ENCODE measurements around the gene ARAF. TPM values are rescaled to one million over a fixed set of nuclear protein-coding genes. Genes with fewer than 3 reads are reported as not detected.
"Not testable (repeated sequence)": the region's sequence is repeated elsewhere in the genome, so short reads cannot be mapped to it uniquely, and the experiment has no call there.

ARAF gene
- polyA plus RNA-seq, 1 donor from 2014 or later = 25.0 TPM

DNA sequence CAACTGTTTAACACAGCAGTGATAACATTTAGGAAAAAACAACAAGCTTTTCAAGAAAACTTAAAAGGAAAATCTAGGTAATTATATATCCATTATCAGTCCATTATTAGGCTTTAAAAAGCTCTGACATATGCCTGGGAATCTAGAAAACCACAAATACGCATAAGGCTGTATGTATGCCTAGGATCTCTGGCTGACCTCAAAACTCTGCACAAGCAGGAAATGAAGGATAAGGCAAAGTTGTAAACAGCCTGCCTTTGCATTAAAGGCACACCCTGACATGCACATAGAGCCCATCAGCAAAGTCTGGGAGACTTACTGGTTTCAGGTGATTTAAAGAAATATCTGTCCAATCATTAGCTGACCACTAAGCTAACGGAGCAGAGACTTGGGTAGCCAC is 35.3 kb downstream of the ARAF start:
- no peak for TF ChIP-seq RAD21 (conservative IDR thresholded peaks at IDR 0.05)
- no peak for TF ChIP-seq MXI1 (conservative IDR thresholded peaks at IDR 0.05; ENCODE audit: poor library complexity, severe bottlenecking)
- no peak for TF ChIP-seq EZH2 (IDR thresholded peaks at IDR 0.05; ENCODE audit: borderline replicate concordance, insufficient read depth, low read length, poor library complexity, severe bottlenecking)
- no peak for TF ChIP-seq SMC3 (conservative IDR thresholded peaks at IDR 0.05; ENCODE audit: poor library complexity)
- TF ChIP-seq, protein P1, sequence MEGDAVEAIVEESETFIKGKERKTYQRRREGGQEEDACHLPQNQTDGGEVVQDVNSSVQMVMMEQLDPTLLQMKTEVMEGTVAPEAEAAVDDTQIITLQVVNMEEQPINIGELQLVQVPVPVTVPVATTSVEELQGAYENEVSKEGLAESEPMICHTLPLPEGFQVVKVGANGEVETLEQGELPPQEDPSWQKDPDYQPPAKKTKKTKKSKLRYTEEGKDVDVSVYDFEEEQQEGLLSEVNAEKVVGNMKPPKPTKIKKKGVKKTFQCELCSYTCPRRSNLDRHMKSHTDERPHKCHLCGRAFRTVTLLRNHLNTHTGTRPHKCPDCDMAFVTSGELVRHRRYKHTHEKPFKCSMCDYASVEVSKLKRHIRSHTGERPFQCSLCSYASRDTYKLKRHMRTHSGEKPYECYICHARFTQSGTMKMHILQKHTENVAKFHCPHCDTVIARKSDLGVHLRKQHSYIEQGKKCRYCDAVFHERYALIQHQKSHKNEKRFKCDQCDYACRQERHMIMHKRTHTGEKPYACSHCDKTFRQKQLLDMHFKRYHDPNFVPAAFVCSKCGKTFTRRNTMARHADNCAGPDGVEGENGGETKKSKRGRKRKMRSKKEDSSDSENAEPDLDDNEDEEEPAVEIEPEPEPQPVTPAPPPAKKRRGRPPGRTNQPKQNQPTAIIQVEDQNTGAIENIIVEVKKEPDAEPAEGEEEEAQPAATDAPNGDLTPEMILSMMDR (IDR thresholded peaks at IDR 0.05; ENCODE audit: poor library complexity, severe bottlenecking) = no peak
- TF ChIP-seq POLR2AphosphoS5 (IDR thresholded peaks at IDR 0.05) = no peak
- TF ChIP-seq EP300 (conservative IDR thresholded peaks at IDR 0.05; ENCODE audit: poor library complexity, severe bottlenecking) = no peak
- TF ChIP-seq, protein P2, sequence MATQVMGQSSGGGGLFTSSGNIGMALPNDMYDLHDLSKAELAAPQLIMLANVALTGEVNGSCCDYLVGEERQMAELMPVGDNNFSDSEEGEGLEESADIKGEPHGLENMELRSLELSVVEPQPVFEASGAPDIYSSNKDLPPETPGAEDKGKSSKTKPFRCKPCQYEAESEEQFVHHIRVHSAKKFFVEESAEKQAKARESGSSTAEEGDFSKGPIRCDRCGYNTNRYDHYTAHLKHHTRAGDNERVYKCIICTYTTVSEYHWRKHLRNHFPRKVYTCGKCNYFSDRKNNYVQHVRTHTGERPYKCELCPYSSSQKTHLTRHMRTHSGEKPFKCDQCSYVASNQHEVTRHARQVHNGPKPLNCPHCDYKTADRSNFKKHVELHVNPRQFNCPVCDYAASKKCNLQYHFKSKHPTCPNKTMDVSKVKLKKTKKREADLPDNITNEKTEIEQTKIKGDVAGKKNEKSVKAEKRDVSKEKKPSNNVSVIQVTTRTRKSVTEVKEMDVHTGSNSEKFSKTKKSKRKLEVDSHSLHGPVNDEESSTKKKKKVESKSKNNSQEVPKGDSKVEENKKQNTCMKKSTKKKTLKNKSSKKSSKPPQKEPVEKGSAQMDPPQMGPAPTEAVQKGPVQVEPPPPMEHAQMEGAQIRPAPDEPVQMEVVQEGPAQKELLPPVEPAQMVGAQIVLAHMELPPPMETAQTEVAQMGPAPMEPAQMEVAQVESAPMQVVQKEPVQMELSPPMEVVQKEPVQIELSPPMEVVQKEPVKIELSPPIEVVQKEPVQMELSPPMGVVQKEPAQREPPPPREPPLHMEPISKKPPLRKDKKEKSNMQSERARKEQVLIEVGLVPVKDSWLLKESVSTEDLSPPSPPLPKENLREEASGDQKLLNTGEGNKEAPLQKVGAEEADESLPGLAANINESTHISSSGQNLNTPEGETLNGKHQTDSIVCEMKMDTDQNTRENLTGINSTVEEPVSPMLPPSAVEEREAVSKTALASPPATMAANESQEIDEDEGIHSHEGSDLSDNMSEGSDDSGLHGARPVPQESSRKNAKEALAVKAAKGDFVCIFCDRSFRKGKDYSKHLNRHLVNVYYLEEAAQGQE (IDR thresholded peaks at IDR 0.05; ENCODE audit: borderline replicate concordance) = no peak
- TF ChIP-seq TAF1 (IDR thresholded peaks at IDR 0.05; ENCODE audit: low read depth) = no peak
- no peak overlapping the region for H3K4me2 ChIP-seq (ENCODE audit: low read length)
- no peak overlapping the region for H3K9ac ChIP-seq (ENCODE audit: low read length)

DNA sequence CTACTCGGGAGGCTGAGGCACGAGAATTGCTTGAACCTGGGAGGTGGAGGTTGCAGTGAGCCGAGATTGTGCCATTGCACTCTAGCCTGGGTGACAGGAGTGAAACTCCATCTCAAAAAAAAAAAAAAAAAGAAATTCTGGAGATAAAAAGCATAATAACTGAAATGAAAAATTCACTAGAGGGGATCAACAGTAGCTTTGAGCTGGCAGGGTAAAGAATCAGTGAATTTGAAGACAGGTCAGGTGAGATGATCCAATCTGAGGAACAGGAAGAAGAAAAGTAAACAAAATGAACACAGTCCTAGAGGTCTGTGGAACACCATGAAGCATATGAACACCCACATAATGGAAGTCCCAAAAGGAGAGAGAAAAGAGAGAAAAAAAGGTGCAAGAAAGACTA is 36.2 kb downstream of the ARAF start:
- H3K4me3 ChIP-seq (ENCODE audit: low read length) = no peak overlapping the region
- H3K27me3 ChIP-seq (ENCODE audit: insufficient read depth, low read depth, low read length) = no peaks in the 10 kb centered on the region
- H3K9me3 ChIP-seq (ENCODE audit: low read length) = no peaks in the 10 kb centered on the region
- H3K27ac ChIP-seq (ENCODE audit: low read length) = no peak overlapping the region
- H3F3A ChIP-seq (ENCODE audit: insufficient read depth, low read length, poor library complexity, severe bottlenecking) = no peaks in the 10 kb centered on the region
- TF ChIP-seq RAD21 (conservative IDR thresholded peaks at IDR 0.05) = no peak
- no peak for TF ChIP-seq EZH2 (IDR thresholded peaks at IDR 0.05; ENCODE audit: borderline replicate concordance, insufficient read depth, low read length, poor library complexity, severe bottlenecking)
- TF ChIP-seq TAF1 (IDR thresholded peaks at IDR 0.05; ENCODE audit: low read depth) = no peak
- H3K9me2 ChIP-seq (ENCODE audit: insufficient read depth, low read length) = no peaks in the 10 kb centered on the region
- H3K9ac ChIP-seq (ENCODE audit: low read length) = no peak overlapping the region
- no peaks in the 10 kb centered on the region for H3K79me2 ChIP-seq (replicated peaks; ENCODE audit: insufficient read depth, low read length)
- H3K36me3 ChIP-seq (ENCODE audit: insufficient read depth, low read length) = no peaks in the 10 kb centered on the region
- H2AFZ ChIP-seq (ENCODE audit: low read depth, low read length) = no peak overlapping the region
- H4K20me1 ChIP-seq (ENCODE audit: insufficient read depth) = no peaks in the 10 kb centered on the region
- no peak overlapping the region for H3K4me2 ChIP-seq (ENCODE audit: low read length)

More for the DNA sequence above, 35.3 kb downstream of the ARAF start:
- no peaks in the 10 kb centered on the region for H3F3A ChIP-seq (ENCODE audit: insufficient read depth, low read length, poor library complexity, severe bottlenecking)
- no peak overlapping the region for H3K27ac ChIP-seq (ENCODE audit: low read length)
- H3K4me3 ChIP-seq (ENCODE audit: low read length) = no peak overlapping the region
- no peak overlapping the region for H2AFZ ChIP-seq (ENCODE audit: low read depth, low read length)
- H3K36me3 ChIP-seq (ENCODE audit: insufficient read depth, low read length) = no peaks in the 10 kb centered on the region
- H3K79me2 ChIP-seq (replicated peaks; ENCODE audit: insufficient read depth, low read length) = no peaks in the 10 kb centered on the region
- no peaks in the 10 kb centered on the region for H3K9me2 ChIP-seq (ENCODE audit: insufficient read depth, low read length)
- no peaks in the 10 kb centered on the region for H3K9me3 ChIP-seq (ENCODE audit: low read length)
- H3K27me3 ChIP-seq (ENCODE audit: insufficient read depth, low read depth, low read length) = no peaks in the 10 kb centered on the region
- no peaks in the 10 kb centered on the region for H4K20me1 ChIP-seq (ENCODE audit: insufficient read depth)

DNA sequence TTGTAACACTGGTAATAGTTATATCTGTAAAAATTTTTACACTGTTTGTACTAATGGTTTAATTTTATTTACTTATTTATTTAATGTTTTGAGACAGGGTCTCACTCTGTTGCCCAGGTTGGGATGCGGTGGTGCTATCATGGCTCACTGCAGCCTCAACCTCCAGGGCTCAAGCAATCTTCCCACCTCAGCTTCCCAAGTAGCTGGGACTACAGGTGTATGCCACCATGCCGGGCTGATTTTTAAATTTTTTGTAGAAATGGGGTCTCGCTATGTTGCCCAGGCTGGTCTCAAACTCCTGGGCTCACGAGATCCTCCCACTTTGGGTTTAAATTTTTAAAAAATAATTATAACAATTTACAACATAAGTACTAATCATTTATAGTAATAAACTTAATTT is 42.1 kb downstream of the ARAF start:
- not testable (repeated sequence) for H3K27me3 ChIP-seq (ENCODE audit: insufficient read depth, low read depth, low read length); H3K4me2 ChIP-seq (ENCODE audit: low read length); H3K36me3 ChIP-seq (ENCODE audit: insufficient read depth, low read length); H3K9me2 ChIP-seq (ENCODE audit: insufficient read depth, low read length); H3F3A ChIP-seq (ENCODE audit: insufficient read depth, low read length, poor library complexity, severe bottlenecking); H3K9me3 ChIP-seq (ENCODE audit: low read length); H4K20me1 ChIP-seq (ENCODE audit: insufficient read depth); H2AFZ ChIP-seq (ENCODE audit: low read depth, low read length); H3K79me2 ChIP-seq (replicated peaks; ENCODE audit: insufficient read depth, low read length); H3K9ac ChIP-seq (ENCODE audit: low read length); H3K27ac ChIP-seq (ENCODE audit: low read length); H3K4me3 ChIP-seq (ENCODE audit: low read length)

Measured in neural cell (in vitro differentiated cells).